ENCODE data around the gene RAD51B.
"Not testable (repeated sequence)": the region's sequence is repeated elsewhere in the genome, so short reads cannot be mapped to it uniquely, and the experiment has no call there.

RAD51B gene

DNA sequence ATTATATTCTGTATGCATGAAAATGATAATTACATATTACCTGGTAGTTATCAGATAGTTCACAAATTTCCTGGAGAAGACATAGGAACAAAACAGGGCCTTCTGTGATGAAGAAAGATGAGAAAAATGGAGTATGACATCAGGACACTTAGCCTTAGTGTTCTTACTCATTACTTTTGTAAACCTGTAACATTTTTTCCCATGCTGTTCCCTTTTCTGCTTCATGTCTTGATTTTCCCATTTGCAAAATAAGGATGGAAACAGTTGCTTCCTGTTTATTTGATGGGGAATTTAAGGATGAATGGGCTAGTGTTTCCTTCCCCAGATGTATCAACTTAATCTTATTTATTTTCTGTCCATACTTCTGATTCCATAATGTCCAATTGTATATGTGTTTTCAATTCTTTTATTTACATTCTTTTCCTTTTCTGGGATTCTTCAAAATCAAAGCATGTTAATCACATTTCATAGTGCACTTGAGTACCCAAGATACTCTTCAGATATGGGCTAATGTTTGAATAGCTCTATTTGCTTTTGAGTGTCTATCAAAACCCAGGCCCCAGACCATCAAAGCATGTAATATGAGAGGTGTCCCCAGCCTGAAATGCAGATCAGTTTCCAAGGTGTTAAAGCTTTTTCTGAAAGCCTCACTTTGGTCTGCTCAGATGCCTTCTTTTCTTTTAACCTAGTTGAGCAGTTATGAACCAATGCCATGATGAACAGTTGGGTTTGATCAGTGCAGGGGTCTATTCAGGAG lies 260.5 kb downstream of the RAD51B start:
- no peak for DNase-seq (ENCODE audit: low spot score)

DNA sequence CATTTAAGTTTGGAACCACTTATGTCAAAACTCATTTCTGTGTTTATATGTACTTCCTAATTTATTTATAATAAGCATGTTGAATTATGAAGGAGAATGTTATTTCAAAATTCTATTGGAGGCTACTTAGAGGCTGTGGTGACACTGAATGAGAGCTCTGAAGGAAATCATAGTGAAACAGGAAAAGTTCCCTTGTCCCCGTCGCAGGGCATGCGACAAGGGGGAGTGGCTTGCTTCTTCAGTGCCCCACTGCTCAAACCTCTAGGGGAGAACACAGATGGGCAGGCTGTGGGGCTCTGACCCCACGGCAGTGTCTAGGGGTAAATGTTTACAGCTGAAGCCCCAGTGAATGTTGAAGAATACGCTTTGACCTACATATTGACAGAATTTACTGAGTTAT lies 261.9 kb downstream of the RAD51B start:
- DNase-seq (ENCODE audit: low spot score) = no peak

GRCh38 chr14:68082698-68083291 lies 263.2 kb downstream of the RAD51B start:
- DNase-seq (ENCODE audit: low spot score) = no peak

DNA sequence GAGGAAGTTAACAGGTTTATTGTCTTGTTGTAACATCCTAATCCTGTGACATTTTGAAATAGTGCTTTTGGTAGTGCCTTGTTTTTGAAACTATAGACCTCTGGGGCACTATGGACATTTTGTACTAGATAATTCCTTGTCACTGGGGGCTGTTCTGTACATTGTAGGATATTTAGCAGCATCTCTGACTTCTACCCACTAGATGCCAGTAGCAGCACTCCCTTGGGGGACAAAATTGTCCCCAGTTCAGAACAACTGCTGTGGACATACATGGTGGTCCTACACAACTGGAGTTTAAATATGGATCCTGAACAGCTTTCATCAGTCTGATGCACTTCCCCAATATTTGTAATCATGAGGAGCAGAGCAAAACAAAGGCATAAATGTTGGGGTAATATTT lies 264.7 kb downstream of the RAD51B start:
- DNase-seq (ENCODE audit: low spot score) = no peak

GRCh38 chr14:68085742-68086141 lies 266.2 kb downstream of the RAD51B start:
- DNase-seq (ENCODE audit: low spot score) = no peak

GRCh38 chr14:68088451-68088854 lies 268.9 kb downstream of the RAD51B start:
- DNase-seq (ENCODE audit: low spot score) = no peak

DNA sequence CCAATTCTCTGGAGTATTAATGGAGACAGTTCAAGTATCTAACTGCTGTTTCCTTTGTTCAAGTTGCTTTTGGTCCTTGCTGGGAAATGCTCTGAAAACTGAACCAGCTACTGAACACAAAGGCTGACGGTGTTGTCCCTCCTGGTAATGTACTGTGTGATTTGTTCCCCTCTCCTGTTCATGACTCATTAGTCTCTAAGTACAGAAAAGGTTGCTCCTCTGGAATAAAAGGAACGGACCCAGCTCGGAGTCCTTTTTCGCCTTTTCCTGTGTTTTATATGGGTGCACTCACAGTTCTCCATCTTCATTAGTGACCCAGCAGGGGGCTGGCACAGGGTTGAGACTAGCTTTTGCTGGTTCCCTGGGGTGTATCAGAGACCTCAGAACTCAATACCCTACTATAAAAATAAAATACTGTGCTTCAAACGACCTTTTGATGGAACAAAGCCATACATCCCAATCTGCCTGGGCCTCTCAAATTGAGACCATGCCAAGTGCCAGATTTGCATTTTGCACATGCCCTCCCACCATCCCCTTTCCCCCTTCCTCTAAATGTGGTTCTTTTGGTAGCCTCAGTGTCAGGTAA lies 269.7 kb downstream of the RAD51B start:
- no peak for DNase-seq (ENCODE audit: low spot score)

- DNase-seq (ENCODE audit: low spot score) = no peak
Measured at GRCh38 chr14:68094158-68094557, 274.6 kb downstream of the RAD51B start.

DNA sequence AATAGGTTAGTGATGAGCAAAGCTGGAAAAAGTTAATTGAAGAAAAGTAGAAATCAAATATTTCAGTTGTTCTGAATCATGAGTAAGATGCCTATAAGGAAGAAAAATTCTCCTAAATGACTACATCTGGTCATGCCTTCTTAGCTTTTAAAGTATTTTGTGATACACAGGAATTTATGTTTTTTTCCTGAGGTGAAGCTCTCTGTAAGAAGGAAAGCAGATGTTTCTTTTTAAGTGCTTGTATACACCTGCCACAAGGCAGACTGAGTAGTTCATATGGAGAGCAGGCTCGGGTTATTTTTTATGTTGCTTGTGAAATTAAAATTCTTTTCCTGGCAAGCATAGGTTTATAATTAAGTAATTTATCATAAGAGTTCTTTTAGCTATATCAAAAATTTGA lies 275.2 kb downstream of the RAD51B start:
- no peak for DNase-seq (ENCODE audit: low spot score)

- DNase-seq (ENCODE audit: low spot score) = no peak
Measured at GRCh38 chr14:68097727-68098126, 278.1 kb downstream of the RAD51B start.

GRCh38 chr14:68098834-68099233 lies 279.3 kb downstream of the RAD51B start:
- no peak for DNase-seq (ENCODE audit: low spot score)

DNA sequence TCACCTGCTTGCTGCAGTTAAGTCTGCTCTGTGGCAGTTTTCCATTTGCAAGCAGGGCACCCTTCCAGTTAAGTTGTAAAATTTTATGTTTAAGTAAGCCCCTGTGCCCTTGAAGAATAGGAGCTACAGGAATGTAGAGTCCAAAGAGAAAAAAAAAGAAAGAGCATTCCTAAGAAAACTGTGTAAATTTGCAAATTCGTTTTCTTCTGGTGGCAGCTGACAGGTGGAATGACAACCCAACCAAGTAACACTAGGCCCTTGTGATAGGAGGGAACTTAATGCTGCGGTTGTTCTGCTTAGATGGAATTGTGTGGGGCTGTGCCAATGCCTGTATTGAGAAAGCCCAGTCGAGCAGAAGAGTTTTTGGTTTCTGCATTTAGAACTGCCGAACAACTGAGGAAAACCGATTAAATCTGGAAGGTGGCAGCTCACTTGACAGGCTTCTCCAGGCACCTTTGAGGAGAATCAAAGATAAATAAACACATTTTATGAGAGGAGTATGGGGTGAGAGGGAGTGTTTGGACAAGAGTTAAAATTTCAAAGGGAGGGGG lies 280.0 kb downstream of the RAD51B start:
- no peak for DNase-seq (ENCODE audit: low spot score)

DNA sequence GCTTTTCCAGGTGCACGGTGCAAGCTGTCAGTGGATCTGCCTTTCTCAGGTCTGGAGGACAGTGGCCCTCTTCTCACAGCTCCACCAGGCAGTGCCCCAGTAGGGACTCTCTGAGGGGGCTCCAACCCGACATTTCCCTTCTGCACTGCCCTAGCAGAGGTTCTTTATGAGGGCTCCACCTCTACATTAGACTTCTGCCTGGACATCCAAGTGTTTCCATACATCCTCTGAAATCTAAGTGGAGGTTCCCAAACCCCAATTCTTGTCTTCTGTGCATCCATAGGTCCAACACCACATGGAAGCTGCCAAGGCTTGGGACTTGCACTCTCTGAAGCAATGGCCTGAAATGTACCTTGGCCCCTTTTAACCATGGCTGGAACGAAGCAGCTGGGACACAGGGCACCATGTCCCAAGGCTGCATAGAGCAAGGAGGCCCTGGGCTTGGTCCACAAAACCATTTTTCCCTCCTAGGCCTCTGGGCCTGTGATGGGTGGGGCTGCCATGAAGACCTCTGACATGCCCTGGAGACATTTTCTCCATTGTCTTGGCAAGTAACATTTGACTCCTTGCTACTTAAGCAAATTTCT lies 282.2 kb downstream of the RAD51B start:
- DNase-seq (ENCODE audit: low spot score) = not testable (repeated sequence)

- DNase-seq (ENCODE audit: low spot score) = no peak
Measured at GRCh38 chr14:68103853-68104252, 284.3 kb downstream of the RAD51B start.

GRCh38 chr14:68104518-68104917 lies 284.9 kb downstream of the RAD51B start:
- DNase-seq (ENCODE audit: low spot score) = no peak

DNA sequence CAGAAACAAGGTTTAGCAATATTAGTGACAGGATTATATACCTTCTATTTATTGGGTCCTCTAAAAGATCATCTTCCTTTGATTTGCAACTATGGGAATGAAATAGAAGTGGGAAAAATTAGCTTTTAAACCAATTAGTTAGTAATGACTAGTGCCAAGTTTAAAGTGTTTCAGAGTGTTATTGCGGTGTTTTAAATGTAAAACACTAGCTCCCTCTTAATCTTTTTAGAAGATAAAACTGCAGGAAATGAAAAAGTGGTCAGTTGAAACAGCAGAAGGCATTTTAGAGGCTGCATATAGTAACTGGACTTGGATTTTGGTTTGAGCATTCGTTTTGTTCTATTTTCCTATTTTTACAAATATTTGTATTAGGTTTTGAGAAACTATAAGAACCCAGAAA lies 286.2 kb downstream of the RAD51B start:
- DNase-seq (ENCODE audit: low spot score) = no peak

- DNase-seq (ENCODE audit: low spot score) = no peak
Measured at GRCh38 chr14:68106456-68106855, 286.9 kb downstream of the RAD51B start.

DNA sequence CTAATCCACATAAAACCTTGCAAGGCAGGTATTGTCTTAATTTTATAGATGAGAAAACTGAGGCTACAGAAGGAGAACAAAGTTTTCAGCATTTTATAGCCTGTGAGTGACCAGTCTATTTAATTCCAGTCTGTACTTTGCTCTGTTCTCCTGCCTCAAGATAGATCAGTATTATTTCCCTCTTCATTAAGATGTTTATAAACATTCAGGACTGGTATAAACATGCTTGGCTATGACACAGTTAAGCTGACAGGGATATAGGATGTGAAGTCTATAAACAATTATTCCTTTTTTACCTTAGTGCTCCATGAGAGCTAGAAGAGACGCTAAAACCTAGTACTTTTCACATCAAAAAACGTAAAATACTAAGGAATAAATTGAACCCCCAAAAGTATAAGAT lies 287.3 kb downstream of the RAD51B start:
- no peak for DNase-seq (ENCODE audit: low spot score)

DNA sequence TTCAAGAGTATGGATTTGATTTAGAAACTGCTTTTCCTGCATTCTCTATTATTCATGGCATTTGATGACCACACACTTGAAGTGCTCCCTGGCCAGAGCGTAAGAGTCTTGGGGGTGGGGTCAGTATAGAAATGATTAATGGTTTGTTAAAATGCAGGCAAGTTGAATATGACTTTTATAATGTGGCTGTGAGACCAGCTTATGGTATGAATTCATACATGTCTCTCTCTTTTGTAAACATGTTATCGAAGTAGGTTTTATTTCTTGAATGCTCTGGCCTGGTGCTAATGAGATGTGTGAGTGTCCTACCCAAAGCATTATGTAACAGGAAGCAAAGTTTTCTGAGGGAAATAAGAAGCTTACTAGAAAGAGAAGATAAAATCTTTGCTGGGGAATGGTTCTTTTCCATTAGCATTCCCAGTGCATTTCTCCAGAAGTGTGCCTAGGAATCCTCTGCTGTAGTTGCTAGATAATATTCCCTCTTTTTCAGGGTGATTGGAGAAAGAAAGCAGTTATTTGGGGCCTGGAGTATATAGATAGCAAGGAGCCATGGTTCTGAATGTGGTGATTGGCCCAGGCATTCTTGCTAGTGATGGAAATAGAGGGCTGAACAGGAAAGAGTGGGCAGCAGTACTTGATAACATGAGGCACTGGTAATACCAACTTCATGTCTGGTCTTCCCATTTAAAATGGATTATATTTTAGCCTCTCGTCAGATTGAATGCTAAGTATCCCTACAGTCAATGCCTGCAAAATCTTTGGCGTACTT lies 289.7 kb downstream of the RAD51B start:
- DNase-seq (ENCODE audit: low spot score) = no peak

DNA sequence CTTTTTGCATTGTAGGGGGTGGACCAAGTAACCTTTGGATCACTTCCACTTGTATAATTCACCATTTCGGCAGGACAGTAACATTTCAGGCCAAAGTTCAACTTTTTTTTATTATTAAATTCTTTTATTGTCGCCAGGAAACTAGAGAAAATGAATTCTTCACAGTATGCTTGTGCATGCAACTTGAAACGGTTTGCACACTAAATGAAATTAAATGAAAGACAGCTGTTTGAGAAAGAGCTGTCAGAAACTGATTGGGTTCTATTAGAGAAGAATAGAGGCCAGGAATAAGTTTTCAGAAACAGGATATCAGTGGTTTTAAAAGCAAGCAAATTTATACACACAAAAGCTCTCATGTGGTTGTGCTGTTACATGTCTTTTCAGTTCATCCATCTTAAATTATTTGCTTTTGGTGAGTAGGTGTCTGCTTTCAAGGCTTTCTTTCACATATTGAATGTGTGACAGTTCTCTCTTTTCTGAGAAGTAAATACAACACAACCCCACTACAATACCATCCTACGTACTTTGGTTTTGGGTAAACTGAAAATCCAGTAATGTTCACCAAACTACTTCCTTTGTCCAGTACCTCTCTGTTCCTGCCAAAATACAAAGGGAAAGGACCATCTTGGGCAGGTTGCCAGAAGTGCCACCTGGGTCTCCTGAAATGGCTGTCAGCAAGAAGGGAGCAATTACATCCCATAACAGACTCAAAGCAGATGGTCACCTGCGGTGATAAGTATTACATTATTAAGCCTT lies 291.7 kb downstream of the RAD51B start:
- DNase-seq (ENCODE audit: low spot score) = no peak

- DNase-seq (ENCODE audit: low spot score) = no peak
Measured at GRCh38 chr14:68111853-68112270, 292.3 kb downstream of the RAD51B start.

Data from CD4-positive, alpha-beta T cell treated with Interleukin-6 at 100 ng/mL for 8 hours (primary cell).